ENCODE measurements around the gene GRM3.

Gene GRM3

DNA sequence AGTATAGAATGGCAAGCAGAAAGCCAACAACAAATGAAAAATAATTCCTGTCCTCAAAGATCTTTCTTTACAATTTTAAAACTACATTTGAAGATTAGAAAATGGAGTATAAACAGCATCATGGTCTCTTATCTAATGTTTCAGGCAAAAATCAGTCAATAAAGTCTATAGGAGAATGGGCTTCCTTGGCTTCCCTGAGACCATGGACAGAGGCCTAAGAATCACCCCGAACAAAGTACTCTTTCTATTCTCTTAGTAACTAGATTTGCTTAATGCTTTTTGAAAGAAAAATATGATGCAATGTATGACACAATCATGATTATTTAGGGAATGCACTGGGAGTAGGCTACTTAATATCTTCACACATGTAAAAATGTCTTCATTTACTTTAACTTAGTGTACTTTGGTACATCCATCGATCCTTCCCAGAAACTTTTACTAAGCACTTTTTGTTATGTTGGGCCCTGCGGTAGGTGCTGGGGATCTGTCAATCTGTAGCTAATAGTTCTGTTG, 17.3 kb downstream of the GRM3 start:
- no peak overlapping the region for H2AK5ac ChIP-seq (ENCODE audit: low read depth, low read length)
- no peak overlapping the region for H4K8ac ChIP-seq (ENCODE audit: low read depth, low read length)
- H2BK15ac ChIP-seq (ENCODE audit: low read length) = no peak overlapping the region
- no peak overlapping the region for H2BK12ac ChIP-seq (ENCODE audit: low read length)
- H3K4me3 ChIP-seq (ENCODE audit: low read length in 2 of 2) = no peak overlapping the region
- H2BK5ac ChIP-seq (ENCODE audit: low read length) = no peak overlapping the region
- H3K9me3 ChIP-seq (replicated peaks in 1 of 2; ENCODE audit: control insufficient read depth in 2 of 2, insufficient read depth in 1 of 2, low read depth in 1 of 2, low read length in 2 of 2) = no peaks in the 10 kb centered on the region
- H3K27me3 ChIP-seq (ENCODE audit: control insufficient read depth in 3 of 3, insufficient read depth in 3 of 3, low read depth in 1 of 3, low read length in 3 of 3) = no peaks in the 10 kb centered on the region
- no peak overlapping the region for H2BK120ac ChIP-seq (ENCODE audit: low read depth, low read length)
- DNase-seq (ENCODE audit: low spot score) = no peak
- no peak overlapping the region for H3K18ac ChIP-seq (ENCODE audit: low read length)
- H3K27ac ChIP-seq (replicated peaks; ENCODE audit: low read length) = no peak overlapping the region
- no peak overlapping the region for H4K91ac ChIP-seq (ENCODE audit: low read depth, low read length, poor library complexity)
- no peaks in the 10 kb centered on the region for H3K36me3 ChIP-seq (replicated peaks in 1 of 2; ENCODE audit: control insufficient read depth in 2 of 2, insufficient read depth in 2 of 2, low read length in 2 of 2)
- H3K79me1 ChIP-seq (ENCODE audit: low read depth, low read length) = no peaks in the 10 kb centered on the region
- no peak overlapping the region for H3K9ac ChIP-seq (ENCODE audit: low read depth, low read length, poor library complexity)
- no peak overlapping the region for H3K4me2 ChIP-seq (ENCODE audit: insufficient read depth, low read length, poor library complexity, severe bottlenecking)
- H3K4ac ChIP-seq (ENCODE audit: low read length) = no peak overlapping the region
- peaks cover 3 to 7% of the 10 kb centered on the region in 2 donors for H3K4me1 ChIP-seq (ENCODE audit: control insufficient read depth in 2 of 2, insufficient read depth in 1 of 2, low read depth in 1 of 2, low read length in 2 of 2)
- H2AFZ ChIP-seq (ENCODE audit: low read length) = no peak overlapping the region
- no CpG with 5 or more reads among the region's 3 CpGs for WGBS, 2 donors (ENCODE audit: extremely low coverage in 2 of 2, insufficient read length in 2 of 2, insufficient replicate concordance in 1 of 2)
- H3K14ac ChIP-seq (ENCODE audit: low read length) = no peak overlapping the region
- H3K23ac ChIP-seq (ENCODE audit: low read depth, low read length, poor library complexity) = no peak overlapping the region

GRCh38 chr7:86664486-86664885, 20.8 kb downstream of the GRM3 start:
- H3K4ac ChIP-seq (ENCODE audit: low read length) = no peak overlapping the region
- no peak overlapping the region for H3K4me3 ChIP-seq (ENCODE audit: low read length in 2 of 2)
- H3K9me3 ChIP-seq (replicated peaks in 1 of 2; ENCODE audit: control insufficient read depth in 2 of 2, insufficient read depth in 1 of 2, low read depth in 1 of 2, low read length in 2 of 2) = no peaks in the 10 kb centered on the region
- no peak overlapping the region for H3K14ac ChIP-seq (ENCODE audit: low read length)
- DNase-seq (ENCODE audit: low spot score) = no peak
- no peak overlapping the region for H2BK5ac ChIP-seq (ENCODE audit: low read length)
- no peak overlapping the region for H3K4me2 ChIP-seq (ENCODE audit: insufficient read depth, low read length, poor library complexity, severe bottlenecking)
- H2BK15ac ChIP-seq (ENCODE audit: low read length) = no peak overlapping the region
- H3K27ac ChIP-seq (replicated peaks; ENCODE audit: low read length) = no peak overlapping the region
- H3K36me3 ChIP-seq (replicated peaks in 1 of 2; ENCODE audit: control insufficient read depth in 2 of 2, insufficient read depth in 2 of 2, low read length in 2 of 2) = no peaks in the 10 kb centered on the region
- no peaks in the 10 kb centered on the region for H3K27me3 ChIP-seq (ENCODE audit: control insufficient read depth in 3 of 3, insufficient read depth in 3 of 3, low read depth in 1 of 3, low read length in 3 of 3)
- H3K18ac ChIP-seq (ENCODE audit: low read length) = no peak overlapping the region
- no peak overlapping the region for H4K91ac ChIP-seq (ENCODE audit: low read depth, low read length, poor library complexity)
- WGBS, 2 donors (ENCODE audit: extremely low coverage in 2 of 2, insufficient read length in 2 of 2, insufficient replicate concordance in 1 of 2) = no CpG with 5 or more reads among the region's 1 CpG
- H2AFZ ChIP-seq (ENCODE audit: low read length) = no peak overlapping the region
- H3K9ac ChIP-seq (ENCODE audit: low read depth, low read length, poor library complexity) = no peak overlapping the region
- H2BK120ac ChIP-seq (ENCODE audit: low read depth, low read length) = no peak overlapping the region
- no peaks in the 10 kb centered on the region for H3K79me1 ChIP-seq (ENCODE audit: low read depth, low read length)
- no peak overlapping the region for H4K8ac ChIP-seq (ENCODE audit: low read depth, low read length)
- no peak overlapping the region for H2BK12ac ChIP-seq (ENCODE audit: low read length)
- peaks cover 8 to 14% of the 10 kb centered on the region in 2 donors for H3K4me1 ChIP-seq (ENCODE audit: control insufficient read depth in 2 of 2, insufficient read depth in 1 of 2, low read depth in 1 of 2, low read length in 2 of 2)
- no peak overlapping the region for H2AK5ac ChIP-seq (ENCODE audit: low read depth, low read length)
- no peak overlapping the region for H3K23ac ChIP-seq (ENCODE audit: low read depth, low read length, poor library complexity)

GRCh38 chr7:86664991-86665390, 21.3 kb downstream of the GRM3 start:
- no peak overlapping the region for H2AFZ ChIP-seq (ENCODE audit: low read length)
- H2BK5ac ChIP-seq (ENCODE audit: low read length) = no peak overlapping the region
- no peak overlapping the region for H2AK5ac ChIP-seq (ENCODE audit: low read depth, low read length)
- H3K79me1 ChIP-seq (ENCODE audit: low read depth, low read length) = no peaks in the 10 kb centered on the region
- no peak overlapping the region for H3K23ac ChIP-seq (ENCODE audit: low read depth, low read length, poor library complexity)
- no peak overlapping the region for H3K18ac ChIP-seq (ENCODE audit: low read length)
- no peak overlapping the region for H3K4me2 ChIP-seq (ENCODE audit: insufficient read depth, low read length, poor library complexity, severe bottlenecking)
- no CpG with 5 or more reads among the region's 5 CpGs for WGBS, 2 donors (ENCODE audit: extremely low coverage in 2 of 2, insufficient read length in 2 of 2, insufficient replicate concordance in 1 of 2)
- H4K91ac ChIP-seq (ENCODE audit: low read depth, low read length, poor library complexity) = no peak overlapping the region
- H3K9ac ChIP-seq (ENCODE audit: low read depth, low read length, poor library complexity) = no peak overlapping the region
- H2BK15ac ChIP-seq (ENCODE audit: low read length) = no peak overlapping the region
- H3K4me1 ChIP-seq (ENCODE audit: control insufficient read depth in 2 of 2, insufficient read depth in 1 of 2, low read depth in 1 of 2, low read length in 2 of 2) = peaks cover 8 to 11% of the 10 kb centered on the region in 2 donors
- no peak overlapping the region for H4K8ac ChIP-seq (ENCODE audit: low read depth, low read length)
- H3K4ac ChIP-seq (ENCODE audit: low read length) = no peak overlapping the region
- H3K36me3 ChIP-seq (replicated peaks in 1 of 2; ENCODE audit: control insufficient read depth in 2 of 2, insufficient read depth in 2 of 2, low read length in 2 of 2) = no peaks in the 10 kb centered on the region
- no peak overlapping the region for H3K27ac ChIP-seq (replicated peaks; ENCODE audit: low read length)
- no peaks in the 10 kb centered on the region for H3K27me3 ChIP-seq (ENCODE audit: control insufficient read depth in 3 of 3, insufficient read depth in 3 of 3, low read depth in 1 of 3, low read length in 3 of 3)
- H3K9me3 ChIP-seq (replicated peaks in 1 of 2; ENCODE audit: control insufficient read depth in 2 of 2, insufficient read depth in 1 of 2, low read depth in 1 of 2, low read length in 2 of 2) = no peaks in the 10 kb centered on the region
- no peak overlapping the region for H3K4me3 ChIP-seq (ENCODE audit: low read length in 2 of 2)
- H2BK12ac ChIP-seq (ENCODE audit: low read length) = no peak overlapping the region
- H2BK120ac ChIP-seq (ENCODE audit: low read depth, low read length) = no peak overlapping the region
- H3K14ac ChIP-seq (ENCODE audit: low read length) = no peak overlapping the region
- no peak for DNase-seq (ENCODE audit: low spot score)

DNA sequence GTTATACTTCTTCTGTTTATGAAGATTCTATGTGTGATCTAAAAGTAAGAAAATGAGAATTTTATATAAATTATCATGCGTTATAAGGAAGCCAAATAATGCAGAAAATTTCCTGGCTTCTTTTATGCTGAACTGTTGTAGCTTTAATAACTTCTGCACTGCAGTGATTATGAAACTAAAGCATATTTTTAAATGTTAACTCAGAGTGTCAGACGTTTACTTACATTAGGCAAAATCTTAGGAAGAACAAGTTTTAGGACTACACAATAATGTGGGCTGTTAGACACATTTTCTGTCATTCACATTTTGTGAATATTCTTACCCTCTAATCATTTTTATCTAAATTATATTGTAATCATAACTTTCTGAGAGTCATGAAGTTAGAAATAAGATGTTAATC, 22.0 kb downstream of the GRM3 start:
- H4K8ac ChIP-seq (ENCODE audit: low read depth, low read length) = no peak overlapping the region
- WGBS, 2 donors (ENCODE audit: extremely low coverage in 2 of 2, insufficient read length in 2 of 2, insufficient replicate concordance in 1 of 2) = no CpG with 5 or more reads among the region's 2 CpGs
- no peak overlapping the region for H3K14ac ChIP-seq (ENCODE audit: low read length)
- no peak overlapping the region for H2BK5ac ChIP-seq (ENCODE audit: low read length)
- H4K91ac ChIP-seq (ENCODE audit: low read depth, low read length, poor library complexity) = no peak overlapping the region
- no peak overlapping the region for H2BK15ac ChIP-seq (ENCODE audit: low read length)
- no peaks in the 10 kb centered on the region for H3K79me1 ChIP-seq (ENCODE audit: low read depth, low read length)
- no peaks in the 10 kb centered on the region for H3K36me3 ChIP-seq (replicated peaks in 1 of 2; ENCODE audit: control insufficient read depth in 2 of 2, insufficient read depth in 2 of 2, low read length in 2 of 2)
- no peaks in the 10 kb centered on the region for H3K27me3 ChIP-seq (ENCODE audit: control insufficient read depth in 3 of 3, insufficient read depth in 3 of 3, low read depth in 1 of 3, low read length in 3 of 3)
- H3K9ac ChIP-seq (ENCODE audit: low read depth, low read length, poor library complexity) = no peak overlapping the region
- no peak overlapping the region for H2BK12ac ChIP-seq (ENCODE audit: low read length)
- H3K27ac ChIP-seq (replicated peaks; ENCODE audit: low read length) = no peak overlapping the region
- no peak overlapping the region for H2BK120ac ChIP-seq (ENCODE audit: low read depth, low read length)
- H3K9me3 ChIP-seq (replicated peaks in 1 of 2; ENCODE audit: control insufficient read depth in 2 of 2, insufficient read depth in 1 of 2, low read depth in 1 of 2, low read length in 2 of 2) = no peaks in the 10 kb centered on the region
- no peak overlapping the region for H2AFZ ChIP-seq (ENCODE audit: low read length)
- H3K18ac ChIP-seq (ENCODE audit: low read length) = no peak overlapping the region
- no peak for DNase-seq (ENCODE audit: low spot score)
- no peak overlapping the region for H3K4me3 ChIP-seq (ENCODE audit: low read length in 2 of 2)
- no peak overlapping the region for H2AK5ac ChIP-seq (ENCODE audit: low read depth, low read length)
- peaks cover 7 to 8% of the 10 kb centered on the region in 2 donors for H3K4me1 ChIP-seq (ENCODE audit: control insufficient read depth in 2 of 2, insufficient read depth in 1 of 2, low read depth in 1 of 2, low read length in 2 of 2)
- H3K4me2 ChIP-seq (ENCODE audit: insufficient read depth, low read length, poor library complexity, severe bottlenecking) = no peak overlapping the region
- no peak overlapping the region for H3K23ac ChIP-seq (ENCODE audit: low read depth, low read length, poor library complexity)
- H3K4ac ChIP-seq (ENCODE audit: low read length) = no peak overlapping the region

Measured in neuronal stem cell (in vitro differentiated cells).